ENCODE results near the gene TTC29.

- TF ChIP-seq CTCF (IDR thresholded peaks at IDR 0.05; ENCODE audit: poor library complexity) (no peak), EZH2phosphoT487 (IDR thresholded peaks at IDR 0.05; ENCODE audit: low read depth, severe bottlenecking, unreplicated experiment) (no peak), EZH2 (IDR thresholded peaks at IDR 0.05; ENCODE audit: borderline replicate concordance) (no peak)
Observed at GRCh38 chr4:146674829-146675570, 270.7 kb downstream of the TTC29 start.

Data from hepatocyte (in vitro differentiated cells).